Heart left ventricle (tissue), 16 donors: ENCODE measurements around the gene SUCNR1. TPM values are rescaled to one million over a fixed set of nuclear protein-coding genes. Genes with fewer than 3 reads are reported as not detected.

ENCODE experiments used
- ATAC-seq, 4 donors: fragments of 200-7000 bp; cut with Tn5 transposase; one replicate each; pipeline ENCODE4 v1.9.1; 2020 to 2022; ENCODE audit warnings: moderate library complexity in 4 of 4, mild to moderate bottlenecking in 3 of 4, moderate number of reproducible peaks in 1 of 4
- DNase-seq, 5 donors: peaks; one replicate each; pipeline ENCODE4 v3.0.0-alpha.2; 2020
- H3K27ac ChIP-seq, 12 donors: fragments of 200-600 bp; sonication (generic) in 4 of 12; one replicate each; pipeline versions ENCODE4 v1.5.0 to v1.8.0; 2016 to 2022; ENCODE audit warnings: mild to moderate bottlenecking in 2 of 12
- H3K27me3 ChIP-seq, 9 donors: fragments of 200-600 bp; sonication (generic) in 2 of 9; one replicate each; pipeline versions ENCODE4 v1.5.1 to v1.8.0; 2016 to 2022; ENCODE audit warnings: mild to moderate bottlenecking in 3 of 9
- H3K36me3 ChIP-seq, 9 donors: fragments of 200-600 bp; sonication (generic) in 2 of 9; one replicate each; pipeline versions ENCODE4 v1.5.0 to v1.8.0; 2018 to 2022; ENCODE audit warnings: mild to moderate bottlenecking in 2 of 9
- H3K4me1 ChIP-seq, 12 donors: fragments of 200-600 bp; sonication (generic) in 4 of 12; one replicate each; pipeline versions ENCODE4 v1.5.0 to v1.8.0; 2016 to 2022; ENCODE audit warnings: mild to moderate bottlenecking in 3 of 12
- H3K4me3 ChIP-seq, 12 donors: fragments of 200-600 bp; sonication (generic) in 4 of 12; one replicate each; pipeline versions ENCODE4 v1.5.0 to v1.8.0; 2017 to 2022; ENCODE audit warnings: mild to moderate bottlenecking in 9 of 12, moderate library complexity in 4 of 12
- H3K9me3 ChIP-seq, 12 donors: fragments of 200-600 bp; sonication (generic) in 4 of 12; one replicate each; pipeline versions ENCODE4 v1.5.0 to v1.8.0; 2016 to 2022; ENCODE audit warnings: mild to moderate bottlenecking in 1 of 12
- CTCF ChIP-seq, 12 donors: fragments of 200-600 bp; sonication (generic) in 4 of 12; IDR thresholded peaks; one replicate each; pipeline versions ENCODE4 v1.5.0 to v1.8.0; 2018 to 2022; ENCODE audit warnings: antibody characterized with exemption in 12 of 12, mild to moderate bottlenecking in 5 of 12
- POLR2A ChIP-seq, 2 donors: fragments of 450-650 bp; IDR thresholded peaks; one replicate each; pipeline ENCODE4 v1.6.1; 2017; ENCODE audit warnings: antibody characterized with exemption in 2 of 2, mild to moderate bottlenecking in 2 of 2, moderate library complexity in 2 of 2
- WGBS, 4 donors: extraction: QIAGEN DNeasy Blood & Tissue Kit in 2 of 4; methylation state at CpG; one replicate each; pipeline versions ENCODE4 v1.1.5 to v1.1.7; 2013 to 2018; 5-methylcytosine and 5-hydroxymethylcytosine counted together
- intact Hi-C, 10 donors: fragments of 100-400 bp; cut with DNase I; formaldehyde crosslinking; loops; one replicate each; pipeline versions ENCODE4 v1.11.1 to v1.14.2; 2022
- polyA plus RNA-seq, 2 donors: library from polyadenylated mRNA; stranded (reverse); fragments of 200-250 nt; gene quantifications; one replicate each; pipeline ENCODE4 v1.2.3, GENCODE V29; 2013
- total RNA-seq, 9 donors: library from RNA; depleted of rRNA in 2 of 9; stranded (reverse); fragments of >200 nt in 2 of 9; fragmentation: NEBNext Ultra II Directional in 3 of 9; extraction: Animal tissue kit (Norgen Biotek cat#: 25700) in 3 of 9; gene quantifications; one replicate each; pipeline versions ENCODE4 v1.1.0 to v1.2.4, GENCODE V29; 2016 to 2023
- donor health status: ischemic (EF 13 %, LVEDD 7.1; RV severe dilation, severe dysfunction).
- donor health status: healthy with polysubstance abuse.
- donor health status: DM: no; HTN: yes; CAD: no.
- donor health status: DM: no; HTN: no; CAD: no.
- donor health status: ischemic (EF 25% LVEDD 6.9; RV normal size, moderate dysfunction).
- donor health status: ischemic (EF 25% LVEDD 5.7; RV mildly dilated, moderate dysfunction).
- donor health status: healthy.
- donor health status: DM: yes; HTN: yes; CAD: no.
- donor health status: ischemic (EF 35%, LVEDD 5.7; RV mildly dilated, moderate dysfunction).
- donor health status: nonischemic (EF 11% LVEDD 7.7; RV severe dilation, severe dysfunction).
- donor health status: DM: yes; HTN: yes; CAD: no.
- donor health status: PGD.
- donor health status: ischemic (EF 29% LVEDD 5.4; RV normal size, mild dysfunction).
- donor health status: nonischemic (EF 23%, LVEDD 6.1; RV moderate dilation, normal function).

Gene SUCNR1
- total and polyA plus RNA-seq, 11 donors: 0.07 to 7.2 (median 0.18) TPM; not detected in 1

- ATAC-seq (peak in 3 of 4 donors; percentile 48 to 68 (median 62)), DNase-seq (no peak)
- intact Hi-C loops: loop anchor here in 1 of 10 donors (5.0 kb wide), 1 partner anchor 116 kb away; no protein-coding TSS in a partner anchor
- Histone ChIP-seq H3K36me3 (no peaks in the 10 kb centered on the region), H3K4me1 (peaks cover 0 to 48% (median 39%) of the 10 kb centered on the region in 12 donors), H3K27me3 (no peaks in the 10 kb centered on the region), H3K27ac (peak overlapping the region in 8 of 12 donors; percentile 1 to 71 (median 52)), H3K9me3 (no peaks in the 10 kb centered on the region), H3K4me3 (no peak overlapping the region)
- WGBS, 4 donors: 4 to 13% (median 10%) methylated on average over 2 of the region's 2 CpGs
- no peak for TF ChIP-seq POLR2A (IDR thresholded peaks at IDR 0.05)
- no peak for TF ChIP-seq CTCF (IDR thresholded peaks at IDR 0.05)
Observed at GRCh38 chr3:151903501-151903991, 30.1 kb downstream of the SUCNR1 start.

DNA sequence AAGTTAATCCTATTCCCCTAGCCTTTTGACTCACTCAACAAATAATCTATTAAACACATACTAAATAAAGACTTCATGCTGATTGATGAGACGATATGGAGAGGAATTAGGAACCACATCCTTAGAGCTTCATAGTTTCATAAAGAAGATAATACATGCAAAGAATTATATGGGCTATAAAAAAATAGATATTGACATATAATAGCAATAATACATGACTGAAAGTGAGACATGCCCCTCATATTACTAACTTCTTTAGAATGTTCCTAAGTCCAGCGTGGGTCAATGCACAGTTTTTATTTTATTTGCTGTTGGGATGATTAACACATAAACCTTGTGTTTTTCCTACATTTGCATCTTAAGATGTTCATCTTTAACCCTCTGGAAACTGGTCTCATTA, 32.2 kb downstream of the SUCNR1 start:
- no peak overlapping the region for H3K4me3 ChIP-seq
- H3K27ac ChIP-seq: no peak overlapping the region
- H3K4me1 ChIP-seq: peaks cover 0 to 43% (median 34%) of the 10 kb centered on the region in 12 donors
- DNase-seq (no peak), ATAC-seq (no peak)
- no peaks in the 10 kb centered on the region for H3K27me3 ChIP-seq
- 93 to 98% (median 97%) methylated on average over 2 of the region's 2 CpGs for WGBS, 4 donors
- intact Hi-C loops: no loop called here
- H3K9me3 ChIP-seq: no peaks in the 10 kb centered on the region
- H3K36me3 ChIP-seq: no peaks in the 10 kb centered on the region
- no peak for TF ChIP-seq CTCF (IDR thresholded peaks at IDR 0.05)
- no peak for TF ChIP-seq POLR2A (IDR thresholded peaks at IDR 0.05)

DNA sequence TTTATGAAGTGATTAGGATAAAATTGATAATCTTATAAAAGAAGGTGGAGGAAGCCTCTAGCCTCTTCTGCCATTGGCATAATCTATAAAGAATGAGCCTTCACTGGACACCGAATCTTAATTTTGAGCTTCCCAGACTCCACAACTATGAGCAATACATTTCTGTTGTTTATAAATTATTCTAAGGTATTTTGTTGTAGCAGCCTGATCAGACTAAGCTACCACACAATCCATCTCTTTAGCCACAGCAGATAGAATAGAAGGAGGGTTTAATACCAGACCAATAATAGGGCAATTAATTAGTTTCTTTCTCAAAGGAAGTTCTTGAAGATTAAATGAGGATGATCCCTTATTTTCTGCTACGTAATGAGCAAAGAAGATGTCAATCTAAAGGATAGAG, 33.3 kb downstream of the SUCNR1 start:
- no peak for DNase-seq
- Histone ChIP-seq H3K9me3 (peaks cover 0 to 7% (median 0%) of the 10 kb centered on the region in 12 donors), H3K27me3 (no peaks in the 10 kb centered on the region), H3K4me1 (peaks cover 0 to 32% (median 23%) of the 10 kb centered on the region in 12 donors), H3K4me3 (no peak overlapping the region), H3K27ac (no peak overlapping the region), H3K36me3 (no peaks in the 10 kb centered on the region)
- TF ChIP-seq CTCF (IDR thresholded peaks at IDR 0.05) (no peak), POLR2A (IDR thresholded peaks at IDR 0.05) (no peak)
- no peak for ATAC-seq
- WGBS, 4 donors: 88 to 99% (median 96%) methylated on average over 2 of the region's 2 CpGs
- intact Hi-C loops: no loop called here

DNA sequence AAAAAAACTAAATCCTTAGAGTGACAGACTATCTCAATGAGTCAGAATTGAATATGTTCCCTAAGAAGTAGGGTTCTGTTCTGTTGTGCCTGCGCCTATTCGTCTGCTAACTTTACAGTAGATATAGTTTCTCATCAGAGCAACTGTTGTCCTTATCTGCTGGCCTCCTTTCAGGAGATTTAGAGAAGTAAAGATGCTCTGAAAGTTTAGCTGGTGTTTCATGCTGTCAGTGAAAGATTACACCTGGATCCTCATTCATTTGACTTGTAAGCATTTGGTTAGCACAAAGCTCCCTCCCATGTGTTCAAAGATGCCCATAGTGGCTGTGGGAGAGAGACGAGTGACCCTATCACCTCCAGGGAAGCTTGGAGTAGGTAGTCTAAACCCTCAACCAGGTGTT, 35.0 kb downstream of the SUCNR1 start:
- TF ChIP-seq CTCF (IDR thresholded peaks at IDR 0.05) (no peak), POLR2A (IDR thresholded peaks at IDR 0.05) (no peak)
- H3K4me1 ChIP-seq: peaks cover 0 to 15% (median 9%) of the 10 kb centered on the region in 12 donors
- H3K4me3 ChIP-seq: no peak overlapping the region
- intact Hi-C loops: no loop called here
- no peaks in the 10 kb centered on the region for H3K36me3 ChIP-seq
- no peak for ATAC-seq
- DNase-seq: no peak
- H3K9me3 ChIP-seq: peaks cover 0 to 8% (median 0%) of the 10 kb centered on the region in 12 donors
- no peak overlapping the region for H3K27ac ChIP-seq
- 91 to 99% (median 94%) methylated on average over 3 of the region's 3 CpGs for WGBS, 4 donors
- no peaks in the 10 kb centered on the region for H3K27me3 ChIP-seq
